NCI-H2107 treated with DMSO at 0.1 percent for 48 hours (cell line): ENCODE measurements around the gene CLEC3B.

Experiments
- DNase-seq: peaks from one replicate; lab custom pipeline; 2025; ENCODE audit not compliant: unreplicated experiment; lab: John Stamatoyannopoulos, UW

The CLEC3B gene

DNA sequence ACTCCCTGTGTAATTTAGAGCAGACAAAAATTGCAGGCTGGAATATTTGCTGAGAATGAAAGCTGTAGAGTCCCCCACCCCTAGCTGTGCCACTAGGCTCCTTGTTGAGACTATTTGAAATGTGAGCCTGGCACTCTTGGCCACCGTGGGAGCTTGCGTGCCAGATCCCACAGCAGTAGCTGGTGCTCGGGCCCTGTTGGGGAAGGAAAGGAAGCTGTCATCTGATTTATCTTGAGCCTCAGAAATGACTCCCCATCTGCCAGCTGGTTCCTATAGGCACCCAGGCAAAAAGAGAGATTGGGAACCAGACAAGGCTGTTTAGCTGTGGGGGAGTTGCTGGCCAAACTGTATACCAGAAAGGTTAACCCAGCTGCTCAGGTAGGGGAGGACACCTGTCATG, 23.4 kb upstream of the CLEC3B start:
- DNase-seq: no peak

DNA sequence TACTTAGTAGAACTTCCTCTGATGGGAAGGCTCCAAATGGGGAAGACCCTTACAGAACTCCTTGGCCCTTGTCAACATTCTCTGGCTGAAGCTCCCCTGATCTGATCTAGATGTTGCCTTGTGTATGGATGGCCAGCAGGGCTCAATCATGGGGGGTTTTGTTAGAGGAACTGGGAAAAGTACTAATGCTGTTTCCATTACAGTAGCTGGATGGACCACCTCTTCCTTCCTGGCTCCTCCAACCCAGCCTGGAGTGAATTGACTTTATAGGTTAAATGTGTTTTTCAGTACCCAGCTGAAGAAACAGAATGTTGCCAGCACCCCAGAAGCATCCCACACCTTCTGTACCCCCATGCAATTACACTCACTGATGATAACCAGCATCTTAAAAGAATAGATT, 22.7 kb upstream of the CLEC3B start:
- DNase-seq: no peak

DNA sequence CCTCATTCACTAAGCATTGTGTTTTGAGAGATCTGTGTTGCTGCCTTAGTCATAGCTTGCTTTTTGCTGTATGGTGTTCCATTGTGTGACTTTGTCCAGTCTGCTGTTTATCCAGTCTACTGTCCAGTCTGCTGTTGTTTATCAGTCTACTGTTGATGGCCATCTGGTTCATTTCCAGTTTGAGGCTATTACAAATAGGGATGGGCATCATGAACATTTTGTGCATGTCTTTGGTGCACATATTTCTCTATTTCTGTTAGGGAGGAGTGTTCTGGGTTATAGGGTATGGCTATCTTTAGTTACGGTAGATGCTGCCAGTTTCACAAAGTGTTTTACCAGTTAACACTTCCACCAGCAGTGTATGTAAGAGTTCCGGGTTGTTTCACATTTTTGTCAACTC, 22.2 kb upstream of the CLEC3B start:
- DNase-seq: no peak

GRCh38 chr3:45007091-45007490, 19.0 kb upstream of the CLEC3B start:
- DNase-seq: no peak

DNA sequence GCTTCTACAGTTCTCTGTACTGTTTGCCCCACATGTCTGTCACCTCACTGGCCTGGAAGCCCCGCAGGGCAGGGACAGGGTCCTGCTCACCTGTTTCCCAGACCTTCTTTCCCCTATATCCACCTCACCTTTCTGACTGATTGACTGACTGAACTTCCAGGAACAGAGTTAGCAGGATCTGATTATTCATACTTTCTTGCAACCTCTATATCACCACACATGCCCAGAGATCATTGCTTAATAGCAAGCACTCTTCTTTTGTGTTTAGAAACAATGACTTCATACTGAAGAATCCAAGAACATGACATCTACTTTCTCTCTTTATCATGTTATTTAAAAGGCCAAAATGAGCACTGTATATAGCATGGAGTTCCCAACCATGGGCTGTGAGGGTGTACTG, 18.0 kb upstream of the CLEC3B start:
- DNase-seq: no peak

GRCh38 chr3:45009868-45010267, 16.2 kb upstream of the CLEC3B start:
- no peak for DNase-seq

DNA sequence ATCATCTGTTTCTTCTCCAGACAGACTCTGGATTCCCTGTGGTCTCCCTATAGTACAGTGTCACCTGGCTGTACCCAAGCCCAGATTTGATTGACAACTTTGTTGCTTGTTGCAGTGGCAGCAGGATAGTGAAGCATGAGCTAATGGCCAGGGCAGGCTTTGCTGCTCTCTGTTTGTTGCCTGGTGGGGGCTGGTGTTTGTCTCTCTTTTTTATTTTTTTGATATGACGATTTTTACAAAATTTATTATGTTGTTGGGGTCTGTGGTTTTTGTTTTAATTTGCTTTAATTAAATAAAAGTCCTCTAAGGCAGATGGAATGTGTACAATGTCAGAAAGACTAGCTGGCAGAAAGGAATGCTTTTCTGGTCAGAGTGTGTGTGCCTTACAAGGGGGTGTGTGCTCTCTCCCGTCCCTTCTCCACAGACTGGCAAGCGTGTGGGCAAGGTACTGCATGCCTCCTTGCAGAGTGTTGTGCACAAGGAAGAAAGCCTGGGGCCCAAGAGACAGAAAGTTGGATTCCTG, 15.2 kb upstream of the CLEC3B start:
- DNase-seq: no peak

GRCh38 chr3:45011756-45012508, 14.2 kb upstream of the CLEC3B start:
- DNase-seq: no peak

DNA sequence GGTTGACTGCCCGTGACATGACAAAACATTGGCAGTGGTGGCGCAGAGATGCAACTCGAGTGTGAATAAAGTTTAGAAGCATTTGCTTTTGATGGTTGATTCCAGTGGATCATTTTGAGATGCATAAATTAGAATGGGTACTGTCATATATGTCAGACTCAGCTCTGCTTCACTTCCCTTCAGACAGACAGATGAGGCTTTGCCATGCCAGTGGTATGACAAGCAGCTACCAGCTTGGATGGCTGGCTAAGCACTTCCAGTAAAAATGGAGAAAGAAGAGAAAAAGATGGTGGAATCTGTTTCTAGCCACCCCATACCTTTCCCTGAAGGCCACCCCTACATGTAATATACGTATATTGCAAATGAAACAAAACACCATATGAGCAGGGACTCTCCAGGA, 13.5 kb upstream of the CLEC3B start:
- no peak for DNase-seq

- no peak for DNase-seq
These were observed 9.2 kb upstream of the CLEC3B start for GRCh38 chr3:45016916-45017315.

GRCh38 chr3:45017821-45018220, 8.3 kb upstream of the CLEC3B start:
- no peak for DNase-seq

GRCh38 chr3:45020534-45020933, 5.6 kb upstream of the CLEC3B start:
- DNase-seq: no peak

DNA sequence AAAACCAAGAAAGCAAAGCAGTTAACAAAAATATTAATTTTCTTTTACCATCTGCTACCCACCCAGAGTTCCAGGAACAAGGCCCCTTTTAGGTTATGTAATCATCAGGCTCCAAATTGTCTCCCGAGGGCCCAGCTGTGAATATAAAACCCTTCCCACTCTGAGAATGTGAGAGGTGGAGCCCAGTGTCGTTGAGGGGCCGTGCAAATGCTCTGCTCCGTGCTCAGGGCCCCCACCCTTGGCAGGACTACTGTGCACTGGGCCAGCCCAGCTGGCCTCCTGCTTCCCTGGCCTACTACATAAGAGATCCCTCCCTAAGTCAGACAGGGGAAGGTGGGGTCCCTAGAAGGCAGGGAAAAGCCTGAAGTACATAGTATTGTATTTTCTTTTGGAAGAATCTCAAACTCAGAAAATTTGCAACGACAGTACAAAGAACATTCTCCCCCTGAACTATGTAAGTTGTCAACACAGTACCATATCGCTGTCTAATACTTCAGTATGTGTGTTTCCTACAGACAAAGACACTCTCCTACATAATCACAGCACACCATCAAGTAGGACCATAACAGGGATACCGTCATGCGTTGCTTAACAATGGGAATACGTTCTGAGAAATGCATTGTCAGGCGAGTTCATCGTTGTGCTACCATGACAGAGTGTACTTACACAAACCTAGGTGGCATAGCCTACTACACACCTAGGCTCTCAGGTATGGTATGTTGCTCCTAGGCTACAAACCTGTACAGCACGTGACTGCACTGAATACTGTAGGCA, 4.4 kb upstream of the CLEC3B start:
- DNase-seq: no peak

- no peak for DNase-seq
These were observed 2.4 kb upstream of the CLEC3B start for GRCh38 chr3:45023675-45024074.

GRCh38 chr3:45024542-45025255, 1.4 kb upstream of the CLEC3B start:
- DNase-seq: no peak

GRCh38 chr3:45026957-45027356, 854 bp downstream of the CLEC3B start:
- DNase-seq: no peak

GRCh38 chr3:45027441-45027840, 1.3 kb downstream of the CLEC3B start:
- no peak for DNase-seq

DNA sequence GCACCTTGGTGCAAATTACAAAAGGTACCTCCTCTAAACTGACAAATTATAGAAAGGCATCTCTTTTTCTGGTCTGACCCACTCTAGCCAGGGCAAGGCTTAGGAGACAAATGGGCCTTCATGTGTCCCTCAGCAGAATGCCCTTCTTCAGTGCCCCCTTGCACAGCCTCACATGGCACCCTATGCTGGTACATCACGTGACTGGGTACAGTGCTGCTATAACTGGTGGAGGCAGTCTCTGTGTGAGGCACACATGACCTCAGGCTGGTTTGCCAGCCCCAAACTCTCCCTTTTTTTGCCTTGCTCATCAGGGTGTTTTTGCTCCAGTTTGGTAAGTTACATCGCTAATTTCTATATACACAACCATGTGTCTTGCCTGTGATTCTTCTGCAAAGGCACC, 3.1 kb downstream of the CLEC3B start:
- DNase-seq: no peak

DNA sequence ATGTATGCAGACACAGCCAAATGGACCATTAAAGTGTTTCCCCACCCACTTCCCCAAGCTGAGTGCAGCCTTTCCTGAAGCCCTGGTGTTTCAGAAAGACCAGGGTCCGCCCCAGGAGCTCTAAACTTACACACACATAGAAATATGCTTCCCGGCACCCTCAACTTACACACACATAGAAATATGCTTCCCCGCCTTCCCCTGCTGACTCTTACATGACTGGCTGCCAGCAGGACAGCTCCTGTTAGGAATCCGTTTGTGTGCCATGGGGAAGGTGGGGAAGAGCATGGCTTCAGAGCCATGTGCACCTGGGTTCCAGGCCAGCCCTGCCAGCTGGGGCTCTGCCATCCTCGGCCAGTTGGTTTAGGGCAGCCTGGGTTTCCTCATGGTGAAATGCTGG, 3.6 kb downstream of the CLEC3B start:
- DNase-seq: no peak

DNA sequence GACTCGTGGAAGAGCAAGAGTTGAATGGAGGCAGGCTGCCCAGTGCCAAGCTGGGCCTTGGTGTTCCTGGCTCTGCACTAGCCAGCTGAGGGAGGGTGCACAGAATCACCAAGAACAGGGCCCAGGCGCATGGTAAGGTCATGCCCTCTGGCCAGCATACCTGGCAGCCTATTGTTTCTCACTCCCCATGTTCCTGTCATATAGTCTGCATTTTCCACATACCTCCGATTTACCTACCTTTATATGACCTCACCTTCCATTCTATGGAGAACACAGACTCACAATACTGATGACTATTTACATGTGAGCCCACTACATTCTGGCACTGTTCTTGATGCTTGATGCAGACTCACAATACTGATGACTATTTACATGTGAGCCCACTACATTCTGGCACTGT, 5.4 kb downstream of the CLEC3B start:
- DNase-seq: no peak

DNA sequence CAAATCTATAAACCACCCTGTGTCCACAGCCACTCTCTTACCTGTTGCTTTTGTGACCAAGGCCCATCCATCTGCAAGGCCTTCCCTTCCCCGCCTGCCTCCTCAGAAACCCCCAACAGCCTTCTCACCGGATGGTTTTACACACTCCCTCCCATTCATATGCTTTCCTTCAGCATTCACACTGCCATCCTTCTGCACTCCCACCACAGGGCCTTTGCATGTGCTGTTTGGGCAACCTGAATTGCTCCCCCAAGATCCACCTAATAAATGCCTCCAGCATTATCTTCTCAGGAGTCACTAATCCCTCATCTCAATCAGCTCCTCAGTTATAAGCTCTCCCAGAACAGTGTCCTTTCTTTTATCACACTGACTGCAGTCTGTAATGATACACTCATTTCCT, 6.0 kb downstream of the CLEC3B start:
- DNase-seq: no peak

DNA sequence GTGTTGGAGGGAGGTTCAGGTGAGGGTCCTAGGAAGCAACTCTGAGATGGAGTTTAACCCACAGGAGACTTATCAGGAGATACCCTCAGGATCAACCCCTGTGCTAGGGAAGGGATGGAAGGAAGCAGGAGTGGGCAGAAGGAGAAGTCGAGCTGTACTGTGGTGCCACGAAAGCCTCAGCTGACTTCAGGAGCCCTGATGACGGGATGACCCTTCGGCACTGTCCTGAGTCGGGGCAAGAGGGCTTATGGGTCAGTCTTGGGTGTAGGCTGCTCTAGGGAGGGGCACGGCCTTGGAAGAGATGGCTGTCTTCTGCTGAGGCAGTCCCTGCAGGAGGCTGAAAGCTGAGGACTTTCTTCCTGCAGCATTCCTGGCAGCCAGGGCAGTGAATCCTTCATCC, 7.7 kb downstream of the CLEC3B start:
- DNase-seq: no peak
